Measurements from ENCODE around the gene OPCML.

DNA sequence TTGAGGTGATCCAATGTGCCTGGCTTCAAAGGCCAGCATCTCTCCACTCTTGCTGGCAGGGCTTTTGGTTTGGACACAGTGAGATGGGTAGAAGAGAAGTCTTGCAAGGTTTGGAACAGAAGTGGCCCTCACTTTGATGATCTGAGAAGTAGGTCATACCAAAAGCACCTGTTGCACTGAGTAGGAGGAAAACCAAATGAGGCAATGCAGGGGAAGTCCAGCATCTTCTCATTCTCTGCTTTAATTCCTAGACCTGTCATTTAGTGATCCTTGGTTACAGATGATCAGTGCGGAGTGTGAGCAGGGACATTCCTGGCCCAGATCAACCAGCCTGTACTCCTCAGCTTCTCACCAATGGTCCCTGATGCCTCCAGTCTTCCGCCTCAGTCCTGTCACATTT is 990.5 kb downstream of the OPCML start:
- TF ChIP-seq, protein P1, sequence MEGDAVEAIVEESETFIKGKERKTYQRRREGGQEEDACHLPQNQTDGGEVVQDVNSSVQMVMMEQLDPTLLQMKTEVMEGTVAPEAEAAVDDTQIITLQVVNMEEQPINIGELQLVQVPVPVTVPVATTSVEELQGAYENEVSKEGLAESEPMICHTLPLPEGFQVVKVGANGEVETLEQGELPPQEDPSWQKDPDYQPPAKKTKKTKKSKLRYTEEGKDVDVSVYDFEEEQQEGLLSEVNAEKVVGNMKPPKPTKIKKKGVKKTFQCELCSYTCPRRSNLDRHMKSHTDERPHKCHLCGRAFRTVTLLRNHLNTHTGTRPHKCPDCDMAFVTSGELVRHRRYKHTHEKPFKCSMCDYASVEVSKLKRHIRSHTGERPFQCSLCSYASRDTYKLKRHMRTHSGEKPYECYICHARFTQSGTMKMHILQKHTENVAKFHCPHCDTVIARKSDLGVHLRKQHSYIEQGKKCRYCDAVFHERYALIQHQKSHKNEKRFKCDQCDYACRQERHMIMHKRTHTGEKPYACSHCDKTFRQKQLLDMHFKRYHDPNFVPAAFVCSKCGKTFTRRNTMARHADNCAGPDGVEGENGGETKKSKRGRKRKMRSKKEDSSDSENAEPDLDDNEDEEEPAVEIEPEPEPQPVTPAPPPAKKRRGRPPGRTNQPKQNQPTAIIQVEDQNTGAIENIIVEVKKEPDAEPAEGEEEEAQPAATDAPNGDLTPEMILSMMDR (IDR thresholded peaks at IDR 0.05) = no peak
- TF ChIP-seq POLR2AphosphoS5 (IDR thresholded peaks at IDR 0.05; ENCODE audit: low read depth, low read length) = no peak
